ENCODE data around the gene DDIT3.

DDIT3 gene

GRCh38 chr12:57558864-57559263 is 38.5 kb upstream of the DDIT3 start:
- no peak for TF ChIP-seq CTCF (IDR thresholded peaks at IDR 0.05; ENCODE audit: borderline replicate concordance, insufficient read depth, low read depth, low read length)
- H3K4me3 ChIP-seq (ENCODE audit: low read depth, low read length) = no peak overlapping the region

DNA sequence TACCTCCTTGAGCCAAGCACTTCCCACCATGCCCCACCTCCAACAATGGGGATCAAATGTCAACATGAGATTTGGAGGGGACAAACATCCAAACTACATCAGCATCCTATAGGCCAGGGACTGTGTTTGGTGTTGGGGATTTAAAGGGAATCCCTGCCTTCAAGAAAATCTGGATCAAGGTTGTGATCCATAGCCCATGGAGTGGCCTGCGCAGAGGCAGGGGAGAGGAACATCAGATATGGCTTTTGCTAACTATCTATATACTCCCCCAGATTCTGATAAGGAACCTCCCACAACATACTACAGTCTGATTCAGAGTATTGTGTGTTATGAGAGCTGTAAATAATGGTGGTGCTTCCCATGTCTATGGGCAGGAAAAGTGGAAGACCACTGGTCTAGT is 34.6 kb upstream of the DDIT3 start:
- H3K4me3 ChIP-seq (ENCODE audit: low read depth, low read length) = no peak overlapping the region
- TF ChIP-seq CTCF (IDR thresholded peaks at IDR 0.05; ENCODE audit: borderline replicate concordance, insufficient read depth, low read depth, low read length) = no peak

DNA sequence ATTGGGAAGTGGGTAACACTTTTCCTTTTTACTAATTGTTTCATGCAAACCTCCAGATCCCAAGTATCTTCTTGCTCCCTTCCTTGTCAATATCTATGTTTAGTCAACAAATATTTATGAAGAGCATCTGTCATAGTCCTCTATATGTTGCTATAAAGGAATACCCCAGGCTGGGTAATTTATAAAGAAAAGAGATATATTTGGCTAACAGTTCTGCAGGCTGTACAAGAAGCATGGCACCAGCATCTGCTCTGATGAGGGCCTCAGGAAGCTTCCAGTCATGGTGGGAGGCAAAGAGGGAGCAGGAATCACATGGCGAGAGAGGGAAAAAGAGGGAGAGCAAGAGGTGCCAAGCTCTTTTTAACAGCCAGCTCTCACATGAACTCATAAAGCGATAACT is 34.1 kb upstream of the DDIT3 start:
- no peak overlapping the region for H3K4me3 ChIP-seq (ENCODE audit: low read depth, low read length)
- TF ChIP-seq CTCF (IDR thresholded peaks at IDR 0.05; ENCODE audit: borderline replicate concordance, insufficient read depth, low read depth, low read length) = no peak

DNA sequence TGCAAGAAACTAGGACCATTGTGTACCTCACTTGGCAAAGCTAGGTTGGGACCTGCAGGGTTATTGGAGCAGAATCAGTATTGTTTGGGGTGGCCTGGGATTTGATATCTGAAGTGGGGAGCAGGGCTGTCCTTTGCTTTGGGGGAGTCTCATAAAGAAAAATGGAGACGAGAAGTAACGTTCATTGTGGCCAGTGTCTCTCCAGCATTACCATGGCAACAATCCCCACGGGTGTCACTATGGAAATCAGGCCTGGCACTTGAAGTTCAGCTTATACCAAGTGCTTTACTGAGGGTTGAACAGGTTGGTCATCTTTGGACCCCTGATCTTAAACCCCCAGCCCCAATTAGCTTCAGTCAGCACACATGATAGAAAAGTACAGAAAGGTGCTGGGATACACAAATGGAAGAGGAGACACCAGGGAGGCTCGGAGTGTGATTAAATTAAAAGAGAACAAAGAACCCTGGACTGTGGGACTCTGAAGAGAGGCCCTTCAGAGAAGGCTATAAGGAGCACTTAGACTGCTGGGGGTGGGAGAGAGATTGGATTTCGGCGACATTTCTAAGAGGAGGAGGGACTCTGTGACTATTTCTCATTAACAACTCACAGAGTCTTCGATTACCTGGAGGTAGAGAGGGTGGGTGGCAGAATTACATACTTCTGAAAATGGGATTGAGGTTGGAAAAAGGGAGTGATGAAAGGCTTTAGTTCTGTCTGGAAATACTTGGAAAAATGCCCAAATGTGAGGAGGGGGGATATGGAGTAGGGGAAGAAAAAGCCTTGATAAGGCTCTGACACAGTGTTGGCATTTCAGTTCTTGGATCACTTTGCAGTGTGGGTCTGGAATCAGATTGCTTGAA is 33.3 kb upstream of the DDIT3 start:
- H3K4me3 ChIP-seq (ENCODE audit: low read depth, low read length) = no peak overlapping the region
- TF ChIP-seq CTCF (IDR thresholded peaks at IDR 0.05; ENCODE audit: borderline replicate concordance, insufficient read depth, low read depth, low read length) = no peak

DNA sequence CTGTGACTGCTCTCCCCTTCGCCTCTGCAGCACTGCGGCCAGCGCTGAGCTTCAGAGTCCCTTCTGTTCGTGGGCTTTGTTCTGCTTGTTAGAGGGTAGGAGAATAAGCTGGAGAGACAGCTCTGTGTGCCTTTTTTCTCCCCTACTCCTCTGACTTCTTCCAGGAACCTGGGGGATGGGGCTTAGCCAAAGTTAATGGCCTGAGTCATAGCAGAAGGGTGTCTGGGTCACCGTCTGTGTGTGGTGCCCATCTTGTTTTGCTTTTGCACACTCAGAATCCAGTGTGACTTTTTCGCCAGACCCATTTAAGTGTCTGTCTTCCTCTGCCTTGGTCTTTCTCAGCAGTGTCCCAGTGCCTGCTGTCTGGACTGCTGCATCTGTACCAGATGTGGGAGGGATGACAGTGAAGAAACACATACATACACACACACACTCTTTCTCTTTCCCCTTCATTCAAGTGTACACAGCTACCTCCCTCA is 32.6 kb upstream of the DDIT3 start:
- no peak for TF ChIP-seq CTCF (IDR thresholded peaks at IDR 0.05; ENCODE audit: borderline replicate concordance, insufficient read depth, low read depth, low read length)

GRCh38 chr12:57552306-57552651 is 32.0 kb upstream of the DDIT3 start:
- TF ChIP-seq CTCF (IDR thresholded peaks at IDR 0.05; ENCODE audit: borderline replicate concordance, insufficient read depth, low read depth, low read length) = no peak
- H3K4me3 ChIP-seq (ENCODE audit: low read depth, low read length) = no peak overlapping the region

More for the DNA sequence above, 32.6 kb upstream of the DDIT3 start:
- H3K4me3 ChIP-seq (ENCODE audit: low read depth, low read length) = no peak overlapping the region
